Measurements from ENCODE around the gene TPCN1. TPM values are rescaled to one million over a fixed set of nuclear protein-coding genes. Genes with fewer than 3 reads are reported as not detected.

Gene TPCN1
- total RNA-seq, 4 donors from 2014 or later, result 85.1 to 1,315 (median 121) TPM

- intact Hi-C loops (cut with DNase I; ENCODE audit: low total_unique reads), result no loop called here
- no peaks in the 10 kb centered on the region for H3K9me3 ChIP-seq
- in situ Hi-C loops (cut with MboI; ENCODE audit: low pct_ligation_motif_present in 1 of 4, low pct_unique_long_range_greater_than_20kb in 1 of 4, low sequenced_read_pairs in 3 of 4), result no loop called here
- WGBS, 2 donors (ENCODE audit: low coverage in 1 of 2), result 93% methylated on average over 13 of the region's 13 CpGs; no CpG with 5 or more reads in 1 of the 2 donors
- H3K4me1 ChIP-seq, result peaks cover 0 to 25% (median 0%) of the 10 kb centered on the region in 4 donors
- TF ChIP-seq POLR2A (IDR thresholded peaks at IDR 0.05), result no peak
- no peak for TF ChIP-seq EP300 (IDR thresholded peaks at IDR 0.05; ENCODE audit: low read depth)
- no peak for TF ChIP-seq POLR2AphosphoS5 (IDR thresholded peaks at IDR 0.05)
- TF ChIP-seq, protein P1, sequence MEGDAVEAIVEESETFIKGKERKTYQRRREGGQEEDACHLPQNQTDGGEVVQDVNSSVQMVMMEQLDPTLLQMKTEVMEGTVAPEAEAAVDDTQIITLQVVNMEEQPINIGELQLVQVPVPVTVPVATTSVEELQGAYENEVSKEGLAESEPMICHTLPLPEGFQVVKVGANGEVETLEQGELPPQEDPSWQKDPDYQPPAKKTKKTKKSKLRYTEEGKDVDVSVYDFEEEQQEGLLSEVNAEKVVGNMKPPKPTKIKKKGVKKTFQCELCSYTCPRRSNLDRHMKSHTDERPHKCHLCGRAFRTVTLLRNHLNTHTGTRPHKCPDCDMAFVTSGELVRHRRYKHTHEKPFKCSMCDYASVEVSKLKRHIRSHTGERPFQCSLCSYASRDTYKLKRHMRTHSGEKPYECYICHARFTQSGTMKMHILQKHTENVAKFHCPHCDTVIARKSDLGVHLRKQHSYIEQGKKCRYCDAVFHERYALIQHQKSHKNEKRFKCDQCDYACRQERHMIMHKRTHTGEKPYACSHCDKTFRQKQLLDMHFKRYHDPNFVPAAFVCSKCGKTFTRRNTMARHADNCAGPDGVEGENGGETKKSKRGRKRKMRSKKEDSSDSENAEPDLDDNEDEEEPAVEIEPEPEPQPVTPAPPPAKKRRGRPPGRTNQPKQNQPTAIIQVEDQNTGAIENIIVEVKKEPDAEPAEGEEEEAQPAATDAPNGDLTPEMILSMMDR (IDR thresholded peaks at IDR 0.05), result no peak
- peak overlapping the region in 3 of 4 donors; percentile 65 to 82 (median 68) for H3K27ac ChIP-seq
- peaks cover 0 to 34% (median 16%) of the 10 kb centered on the region in 4 donors for H3K36me3 ChIP-seq
- H3K27me3 ChIP-seq, result no peaks in the 10 kb centered on the region
- DNase-seq, result no peak
- H3K4me3 ChIP-seq, result no peak overlapping the region
Observed at GRCh38 chr12:113273053-113273725, 51.9 kb downstream of the TPCN1 start.

DNA sequence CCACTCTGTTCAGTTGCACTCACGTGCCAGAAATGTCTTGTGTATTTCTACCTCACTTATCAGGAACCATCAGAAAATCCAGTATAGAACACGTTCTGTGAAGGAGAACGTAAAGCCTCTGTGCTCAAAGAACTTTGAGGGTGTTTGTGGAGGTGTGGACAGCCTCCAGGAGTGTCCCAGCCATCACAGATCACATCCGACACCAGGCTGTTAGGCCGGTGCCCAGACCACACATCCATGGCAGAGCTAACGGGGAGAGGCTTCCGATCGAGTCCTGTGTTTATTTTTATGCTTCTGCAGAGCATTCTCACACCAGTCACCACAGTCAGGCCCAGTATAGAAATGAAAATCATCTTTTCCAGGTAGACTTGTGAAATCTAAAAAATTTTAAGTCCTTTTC, 53.6 kb downstream of the TPCN1 start:
- Histone ChIP-seq H3K27ac (no peak overlapping the region), H3K4me3 (no peak overlapping the region), H3K36me3 (peaks cover 0 to 41% (median 16%) of the 10 kb centered on the region in 4 donors), H3K4me1 (peaks cover 0 to 24% (median 0%) of the 10 kb centered on the region in 4 donors), H3K27me3 (no peaks in the 10 kb centered on the region), H3K9me3 (no peaks in the 10 kb centered on the region)
- TF ChIP-seq POLR2A (IDR thresholded peaks at IDR 0.05), result no peak
- TF ChIP-seq EP300 (IDR thresholded peaks at IDR 0.05; ENCODE audit: low read depth), result no peak
- TF ChIP-seq, protein P1 (IDR thresholded peaks at IDR 0.05), result no peak
- TF ChIP-seq POLR2AphosphoS5 (IDR thresholded peaks at IDR 0.05), result no peak
- in situ Hi-C loops (cut with MboI; ENCODE audit: low pct_ligation_motif_present in 1 of 4, low pct_unique_long_range_greater_than_20kb in 1 of 4, low sequenced_read_pairs in 3 of 4), result no loop called here
- WGBS, 2 donors (ENCODE audit: low coverage in 1 of 2), result 93% methylated on average over 8 of the region's 8 CpGs; no CpG with 5 or more reads in 1 of the 2 donors
- DNase-seq, result no peak
- intact Hi-C loops (cut with DNase I; ENCODE audit: low total_unique reads), result no loop called here

- no peak for DNase-seq
- 80 to 88% methylated on average over 4 to 8 of the region's 8 CpGs for WGBS, 2 donors (ENCODE audit: low coverage in 1 of 2)
- Histone ChIP-seq H3K9me3 (no peaks in the 10 kb centered on the region), H3K27me3 (no peaks in the 10 kb centered on the region), H3K27ac (no peak overlapping the region), H3K4me1 (peaks cover 0 to 16% (median 0%) of the 10 kb centered on the region in 4 donors), H3K36me3 (peaks cover 0 to 39% (median 16%) of the 10 kb centered on the region in 4 donors), H3K4me3 (no peak overlapping the region)
- in situ Hi-C loops (cut with MboI; ENCODE audit: low pct_ligation_motif_present in 1 of 4, low pct_unique_long_range_greater_than_20kb in 1 of 4, low sequenced_read_pairs in 3 of 4), result no loop called here
- no peak for TF ChIP-seq EP300 (IDR thresholded peaks at IDR 0.05; ENCODE audit: low read depth)
- no peak for TF ChIP-seq POLR2AphosphoS5 (IDR thresholded peaks at IDR 0.05)
- TF ChIP-seq, protein P1 (IDR thresholded peaks at IDR 0.05), result no peak
- TF ChIP-seq POLR2A (IDR thresholded peaks at IDR 0.05), result no peak
- intact Hi-C loops (cut with DNase I; ENCODE audit: low total_unique reads), result no loop called here
Observed at GRCh38 chr12:113276306-113276705, 55.0 kb downstream of the TPCN1 start.

- H3K9me3 ChIP-seq, result no peaks in the 10 kb centered on the region
- 96% methylated on average over 10 of the region's 10 CpGs; no CpG with 5 or more reads in 1 of the 2 donors for WGBS, 2 donors (ENCODE audit: low coverage in 1 of 2)
- H3K36me3 ChIP-seq, result peaks cover 0 to 42% (median 16%) of the 10 kb centered on the region in 4 donors
- no peak for DNase-seq
- H3K4me1 ChIP-seq, result peaks cover 0 to 10% (median 0%) of the 10 kb centered on the region in 4 donors
- intact Hi-C loops (cut with DNase I; ENCODE audit: low total_unique reads) (no loop called here), in situ Hi-C loops (cut with MboI; ENCODE audit: low pct_ligation_motif_present in 1 of 4, low pct_unique_long_range_greater_than_20kb in 1 of 4, low sequenced_read_pairs in 3 of 4) (no loop called here)
- H3K27ac ChIP-seq, result no peak overlapping the region
- H3K27me3 ChIP-seq, result no peaks in the 10 kb centered on the region
- no peak overlapping the region for H3K4me3 ChIP-seq
- no peak for TF ChIP-seq POLR2A (IDR thresholded peaks at IDR 0.05)
- TF ChIP-seq EP300 (IDR thresholded peaks at IDR 0.05; ENCODE audit: low read depth), result no peak
- TF ChIP-seq POLR2AphosphoS5 (IDR thresholded peaks at IDR 0.05), result no peak
Observed at GRCh38 chr12:113276946-113277500, 55.8 kb downstream of the TPCN1 start.

All from transverse colon (tissue), 4 donors.